HepG2 (cell line): ENCODE data around the gene RAN. TPM values are rescaled to one million over a fixed set of nuclear protein-coding genes. Genes with fewer than 3 reads are reported as not detected.

ENCODE experiments used
- AHR ChIP-seq: IDR thresholded peaks from 2 replicates; pipeline ENCODE4 v1.6.1; 2018; ENCODE audit warnings: missing genetic modification reagents, missing compliant biosample characterization
- CBX5 ChIP-seq: sonication (generic); formaldehyde crosslinking; IDR thresholded peaks from 2 replicates; pipeline ENCODE4 v1.4.0; 2020; ENCODE audit warnings: missing genetic modification reagents, borderline replicate concordance
- ETV6 ChIP-seq: sonication (generic); formaldehyde crosslinking; conservative IDR thresholded peaks from 2 replicates; pipeline ENCODE4 v1.4.0; 2020; ENCODE audit warnings: missing genetic modification reagents
- FLYWCH1 ChIP-seq: sonication (generic); formaldehyde crosslinking; IDR thresholded peaks from 2 replicates; pipeline ENCODE4 v1.8.1; 2023; ENCODE audit warnings: mild to moderate bottlenecking, missing genetic modification reagents
- FOSL1 ChIP-seq: sonication (generic); formaldehyde crosslinking; IDR thresholded peaks from 2 replicates; pipeline ENCODE4 v1.9.0; 2021; ENCODE audit warnings: missing genetic modification reagents, borderline replicate concordance
- MED1 ChIP-seq: sonication (generic); formaldehyde crosslinking; IDR thresholded peaks from 2 replicates; pipeline ENCODE4 v1.4.0; 2020; ENCODE audit warnings: missing genetic modification reagents
- NR2F1 ChIP-seq, 2 experiments: fragments of 450-650 bp in 1 of 2; formaldehyde crosslinking in 1 of 2; IDR thresholded peaks; 2 replicates each; pipeline versions ENCODE4 v1.5.0 to v1.6.1; 2016 to 2020; ENCODE audit warnings: mild to moderate bottlenecking in 1 of 2, missing compliant biosample characterization in 1 of 2, missing genetic modification reagents in 1 of 2, moderate library complexity in 1 of 2
- PAWR ChIP-seq: sonication (generic); formaldehyde crosslinking; IDR thresholded peaks from 2 replicates; pipeline ENCODE4 v1.4.0; 2020; ENCODE audit warnings: missing genetic modification reagents, mild to moderate bottlenecking, borderline replicate concordance
- PCBP1 ChIP-seq: fragments of 200-400 bp; formaldehyde crosslinking; IDR thresholded peaks from 2 replicates; pipeline ENCODE4 v1.6.1; 2017; ENCODE audit warnings: mild to moderate bottlenecking, low read depth, low read length, borderline replicate concordance
- RXRA ChIP-seq: sonication (generic); formaldehyde crosslinking; IDR thresholded peaks from 2 replicates; pipeline ENCODE4 v1.5.1; 2020; ENCODE audit warnings: missing genetic modification reagents
- SMC3 ChIP-seq: IDR thresholded peaks from 2 replicates; pipeline ENCODE4 v1.6.1; 2011; ENCODE audit warnings: low read length, improper control_type of control experiment
- STAT5B ChIP-seq: sonication (generic); formaldehyde crosslinking; IDR thresholded peaks from 2 replicates; pipeline ENCODE4 v1.4.0; 2020; ENCODE audit warnings: missing genetic modification reagents
- SYNCRIP ChIP-seq: fragments of 200-400 bp; formaldehyde crosslinking; IDR thresholded peaks from 2 replicates; pipeline ENCODE4 v1.6.1; 2018; ENCODE audit warnings: mild to moderate bottlenecking, low read depth, low read length; ENCODE audit not compliant: insufficient read depth
- TBL1XR1 ChIP-seq: fragments of 150-350 bp; IDR thresholded peaks from 2 replicates; pipeline ENCODE4 v1.6.1; 2014; ENCODE audit warnings: borderline replicate concordance, low read length; ENCODE audit not compliant: partially characterized antibody
- TBX2 ChIP-seq: sonication (generic); formaldehyde crosslinking; IDR thresholded peaks from 2 replicates; pipeline ENCODE4 v1.5.0; 2020; ENCODE audit warnings: missing genetic modification reagents, mild to moderate bottlenecking, borderline replicate concordance
- TGIF2 ChIP-seq: IDR thresholded peaks from 2 replicates; pipeline ENCODE4 v1.6.1; 2016; ENCODE audit warnings: control low read depth, missing compliant biosample characterization
- ZEB1 ChIP-seq: IDR thresholded peaks from 2 replicates; pipeline ENCODE4 v1.6.1; 2012; ENCODE audit warnings: mild to moderate bottlenecking, low read depth, inconsistent platforms; ENCODE audit not compliant: insufficient replicate concordance
- ZFYVE20 ChIP-seq: sonication (generic); formaldehyde crosslinking; IDR thresholded peaks from 2 replicates; pipeline ENCODE4 v1.8.0; 2023; ENCODE audit warnings: low read depth, mild to moderate bottlenecking, moderate library complexity, missing genetic modification reagents, borderline replicate concordance
- ZMYM3 ChIP-seq: sonication (generic); formaldehyde crosslinking; IDR thresholded peaks from 2 replicates; pipeline ENCODE4 v1.5.1; 2020; ENCODE audit warnings: mild to moderate bottlenecking, missing genetic modification reagents
- ZNF34 ChIP-seq: sonication (generic); formaldehyde crosslinking; IDR thresholded peaks from 2 replicates; pipeline ENCODE4 v1.4.0; 2020; ENCODE audit warnings: mild to moderate bottlenecking, missing genetic modification reagents, borderline replicate concordance
- ZNF383 ChIP-seq: sonication (generic); formaldehyde crosslinking; IDR thresholded peaks from 2 replicates; pipeline ENCODE4 v1.4.0; 2020; ENCODE audit warnings: missing genetic modification reagents, mild to moderate bottlenecking, borderline replicate concordance
- ZNF607 ChIP-seq: sonication (generic); formaldehyde crosslinking; IDR thresholded peaks from 2 replicates; pipeline ENCODE4 v1.5.1; 2020; ENCODE audit warnings: missing genetic modification reagents, mild to moderate bottlenecking, borderline replicate concordance
- ZNF776 ChIP-seq: sonication (generic); formaldehyde crosslinking; IDR thresholded peaks from 2 replicates; pipeline ENCODE4 v1.4.0; 2020; ENCODE audit warnings: mild to moderate bottlenecking, missing genetic modification reagents
- ZSCAN12 ChIP-seq: sonication (generic); formaldehyde crosslinking; IDR thresholded peaks from 2 replicates; pipeline ENCODE4 v1.9.0; 2021; ENCODE audit warnings: mild to moderate bottlenecking, missing genetic modification reagents
- polyA plus RNA-seq, 8 experiments: library from polyadenylated mRNA; depleted of rRNA in 3 of 8; stranded (reverse) in 7 of 8; unstranded in 1 of 8; fragments of >200 nt; fragmentation: Illumina TruSeq in 4 of 8; extraction: Trizol in 4 of 8; gene quantifications; 2 replicates each; pipeline versions ENCODE4 v1.2.1 to v1.2.3, GENCODE V29; 2011 to 2016; ENCODE audit warnings: low read depth in 4 of 8, missing spikeins in 1 of 8, mixed read lengths in 1 of 8; ENCODE audit not compliant: insufficient read depth in 1 of 8
- total RNA-seq, 5 experiments: library from RNA; depleted of rRNA; stranded (reverse); fragments of >200 nt; fragmentation: Illumina TruSeq; extraction: Trizol; gene quantifications; 2 replicates each; pipeline ENCODE4 v1.2.3, GENCODE V29; 2016; ENCODE audit warnings: low read depth in 1 of 5
- TF ChIP-seq, protein P1 (sequence below): IDR thresholded peaks from 2 replicates; pipeline ENCODE4 v1.6.1; 2016; ENCODE audit warnings: low read depth, control low read depth
- TF ChIP-seq, protein P2 (sequence below): sonication (generic); formaldehyde crosslinking; IDR thresholded peaks from 2 replicates; pipeline ENCODE4 v1.4.0; 2020; ENCODE audit warnings: missing genetic modification reagents

Gene RAN
- total and polyA plus RNA-seq, 2 of the 13 experiments (the other 11 are each of a cell fraction or from before 2014, with no cell fraction given): 1,335 to 1,630 TPM

- TF ChIP-seq, protein P1, sequence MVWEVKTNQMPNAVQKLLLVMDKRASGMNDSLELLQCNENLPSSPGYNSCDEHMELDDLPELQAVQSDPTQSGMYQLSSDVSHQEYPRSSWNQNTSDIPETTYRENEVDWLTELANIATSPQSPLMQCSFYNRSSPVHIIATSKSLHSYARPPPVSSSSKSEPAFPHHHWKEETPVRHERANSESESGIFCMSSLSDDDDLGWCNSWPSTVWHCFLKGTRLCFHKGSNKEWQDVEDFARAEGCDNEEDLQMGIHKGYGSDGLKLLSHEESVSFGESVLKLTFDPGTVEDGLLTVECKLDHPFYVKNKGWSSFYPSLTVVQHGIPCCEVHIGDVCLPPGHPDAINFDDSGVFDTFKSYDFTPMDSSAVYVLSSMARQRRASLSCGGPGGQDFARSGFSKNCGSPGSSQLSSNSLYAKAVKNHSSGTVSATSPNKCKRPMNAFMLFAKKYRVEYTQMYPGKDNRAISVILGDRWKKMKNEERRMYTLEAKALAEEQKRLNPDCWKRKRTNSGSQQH (CRISPR knock-in tag): no peak
- no peak for TF ChIP-seq ZNF383 (CRISPR knock-in tag)
- TF ChIP-seq TBX2 (CRISPR knock-in tag): peak; percentile 55; the same call in 1 of the 2 replicates
- no peak for TF ChIP-seq NR2F1 (CRISPR knock-in tag; IDR thresholded peaks at IDR 0.05)
- TF ChIP-seq ZFYVE20 (CRISPR knock-in tag): no peak
- TF ChIP-seq SMC3: peak; percentile 67
- TF ChIP-seq FOSL1: no peak
- no peak for TF ChIP-seq ETV6
- TF ChIP-seq PAWR (CRISPR knock-in tag): no peak
- 0 out of 2 replicates have a peak, but pooled peaks have one; percentile 18 for TF ChIP-seq ZNF607 (CRISPR knock-in tag)
- TF ChIP-seq ZSCAN12: no peak
- no peak for TF ChIP-seq ZNF34
- TF ChIP-seq PCBP1: no peak
- TF ChIP-seq MED1: peak; percentile 42; the same call in 1 of the 2 replicates
- TF ChIP-seq ZMYM3 (CRISPR knock-in tag): 0 out of 2 replicates have a peak, but pooled peaks have one; percentile 71
- peak; percentile 56; the same call in 1 of the 2 replicates for TF ChIP-seq CBX5 (CRISPR knock-in tag)
- TF ChIP-seq ZNF776 (CRISPR knock-in tag): no peak
- TF ChIP-seq, protein P2, sequence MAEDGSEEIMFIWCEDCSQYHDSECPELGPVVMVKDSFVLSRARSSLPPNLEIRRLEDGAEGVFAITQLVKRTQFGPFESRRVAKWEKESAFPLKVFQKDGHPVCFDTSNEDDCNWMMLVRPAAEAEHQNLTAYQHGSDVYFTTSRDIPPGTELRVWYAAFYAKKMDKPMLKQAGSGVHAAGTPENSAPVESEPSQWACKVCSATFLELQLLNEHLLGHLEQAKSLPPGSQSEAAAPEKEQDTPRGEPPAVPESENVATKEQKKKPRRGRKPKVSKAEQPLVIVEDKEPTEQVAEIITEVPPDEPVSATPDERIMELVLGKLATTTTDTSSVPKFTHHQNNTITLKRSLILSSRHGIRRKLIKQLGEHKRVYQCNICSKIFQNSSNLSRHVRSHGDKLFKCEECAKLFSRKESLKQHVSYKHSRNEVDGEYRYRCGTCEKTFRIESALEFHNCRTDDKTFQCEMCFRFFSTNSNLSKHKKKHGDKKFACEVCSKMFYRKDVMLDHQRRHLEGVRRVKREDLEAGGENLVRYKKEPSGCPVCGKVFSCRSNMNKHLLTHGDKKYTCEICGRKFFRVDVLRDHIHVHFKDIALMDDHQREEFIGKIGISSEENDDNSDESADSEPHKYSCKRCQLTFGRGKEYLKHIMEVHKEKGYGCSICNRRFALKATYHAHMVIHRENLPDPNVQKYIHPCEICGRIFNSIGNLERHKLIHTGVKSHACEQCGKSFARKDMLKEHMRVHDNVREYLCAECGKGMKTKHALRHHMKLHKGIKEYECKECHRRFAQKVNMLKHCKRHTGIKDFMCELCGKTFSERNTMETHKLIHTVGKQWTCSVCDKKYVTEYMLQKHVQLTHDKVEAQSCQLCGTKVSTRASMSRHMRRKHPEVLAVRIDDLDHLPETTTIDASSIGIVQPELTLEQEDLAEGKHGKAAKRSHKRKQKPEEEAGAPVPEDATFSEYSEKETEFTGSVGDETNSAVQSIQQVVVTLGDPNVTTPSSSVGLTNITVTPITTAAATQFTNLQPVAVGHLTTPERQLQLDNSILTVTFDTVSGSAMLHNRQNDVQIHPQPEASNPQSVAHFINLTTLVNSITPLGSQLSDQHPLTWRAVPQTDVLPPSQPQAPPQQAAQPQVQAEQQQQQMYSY (CRISPR knock-in tag): no peak
- TF ChIP-seq TGIF2 (CRISPR knock-in tag): peak; percentile 44; the same call in 1 of the 2 replicates
- peak; percentile 24 for TF ChIP-seq TBL1XR1
- TF ChIP-seq AHR (CRISPR knock-in tag): 0 out of 2 replicates have a peak, but pooled peaks have one; percentile 29
- TF ChIP-seq RXRA (CRISPR knock-in tag): peak; percentile 30; the same call in 1 of the 2 replicates
- no peak for TF ChIP-seq STAT5B (CRISPR knock-in tag)
- no peak for TF ChIP-seq ZEB1
- TF ChIP-seq FLYWCH1 (CRISPR knock-in tag): no peak
- no peak for TF ChIP-seq SYNCRIP
These were observed 1.2 kb upstream of the RAN start (continued) for GRCh38 chr12:130870442-130871285.
